Measurements from ENCODE around the gene USP30.

USP30 gene

GRCh38 chr12:109125791-109126190 is 73.4 kb downstream of the USP30 start:
- FAIRE-seq (no peak), DNase-seq (ENCODE audit: insufficient read length, low spot score) (no peak)
- TF ChIP-seq CTCF (IDR thresholded peaks at IDR 0.05; ENCODE audit: insufficient read depth, missing control alignments): no peak

GRCh38 chr12:109126784-109127183 is 74.4 kb downstream of the USP30 start:
- no peak for TF ChIP-seq CTCF (IDR thresholded peaks at IDR 0.05; ENCODE audit: insufficient read depth, missing control alignments)
- FAIRE-seq (no peak), DNase-seq (ENCODE audit: insufficient read length, low spot score) (no peak)

GRCh38 chr12:109127533-109128242 is 75.3 kb downstream of the USP30 start:
- DNase-seq (ENCODE audit: insufficient read length, low spot score) (no peak), FAIRE-seq (no peak)
- no peak for TF ChIP-seq CTCF (IDR thresholded peaks at IDR 0.05; ENCODE audit: insufficient read depth, missing control alignments)

- FAIRE-seq (no peak), DNase-seq (ENCODE audit: insufficient read length, low spot score) (no peak)
- no peak for TF ChIP-seq CTCF (IDR thresholded peaks at IDR 0.05; ENCODE audit: insufficient read depth, missing control alignments)
Observed at GRCh38 chr12:109130297-109131153, 78.1 kb downstream of the USP30 start.

GRCh38 chr12:109131154-109132050 is 79.0 kb downstream of the USP30 start:
- DNase-seq (ENCODE audit: insufficient read length, low spot score) (no peak), FAIRE-seq (no peak)
- TF ChIP-seq CTCF (IDR thresholded peaks at IDR 0.05; ENCODE audit: insufficient read depth, missing control alignments): no peak

- TF ChIP-seq CTCF (IDR thresholded peaks at IDR 0.05; ENCODE audit: insufficient read depth, missing control alignments): no peak
- DNase-seq (ENCODE audit: insufficient read length, low spot score) (no peak), FAIRE-seq (no peak)
Observed at GRCh38 chr12:109134186-109134917, 82.0 kb downstream of the USP30 start.

All from D721Med (cell line).